Stomach (tissue), 4 donors: Measurements from ENCODE around the gene UGT1A10.

Experiments
- CTCF ChIP-seq, 7 experiments: fragments of 450-650 bp in 4 of 7; fragments of 200-600 bp in 3 of 7; sonication (generic) in 3 of 7; IDR thresholded peaks; one replicate each; pipeline ENCODE4 v1.5.1; 2016 to 2019; ENCODE audit warnings: antibody characterized with exemption in 7 of 7, control low read depth in 2 of 7, mild to moderate bottlenecking in 1 of 7
- EP300 ChIP-seq: sonication (generic); formaldehyde crosslinking; IDR thresholded peaks from one replicate; pipeline ENCODE4 v1.6.1; 2017; ENCODE audit warnings: antibody characterized with exemption
- POLR2A ChIP-seq, 4 donors: fragments of 450-650 bp; IDR thresholded peaks; one replicate each; pipeline ENCODE4 v1.6.1; 2016; ENCODE audit warnings: antibody characterized with exemption in 4 of 4, control low read depth in 2 of 4, mild to moderate bottlenecking in 1 of 4, moderate library complexity in 1 of 4
- POLR2AphosphoS5 ChIP-seq, 3 donors: sonication (generic); formaldehyde crosslinking; IDR thresholded peaks; one replicate each; pipeline ENCODE4 v1.6.1; 2016; ENCODE audit warnings: antibody characterized with exemption in 3 of 3

GRCh38 chr2:233761040-233761769, 125.0 kb downstream of the UGT1A10 start:
- TF ChIP-seq POLR2A (IDR thresholded peaks at IDR 0.05), result no peak
- no peak for TF ChIP-seq CTCF (IDR thresholded peaks at IDR 0.05)
- no peak for TF ChIP-seq EP300
- TF ChIP-seq POLR2AphosphoS5 (IDR thresholded peaks at IDR 0.05), result no peak
